Measurements from ENCODE around the gene ZFY. TPM values are rescaled to one million over a fixed set of nuclear protein-coding genes. Genes with fewer than 3 reads are reported as not detected.

Gene ZFY
- total RNA-seq, 1 donor from 2014 or later = 16.8 TPM

- peaks cover 51% of the 10 kb centered on the region for H3K79me2 ChIP-seq (ENCODE audit: insufficient read depth, low read length)
- Mint-ChIP-seq H3K4me3 (ENCODE audit: unreplicated experiment) (no peak overlapping the region), H3K27me3 (ENCODE audit: low read depth, unreplicated experiment) (no peaks in the 10 kb centered on the region), H3K4me1 (ENCODE audit: low read depth, unreplicated experiment) (peaks cover 1% of the 10 kb centered on the region), H3K9me3 (ENCODE audit: unreplicated experiment) (no peaks in the 10 kb centered on the region), H3K27ac (ENCODE audit: unreplicated experiment) (no peak overlapping the region), H3K36me3 (ENCODE audit: low read depth, unreplicated experiment) (no peaks in the 10 kb centered on the region)
- no peaks in the 10 kb centered on the region for H3K27me3 ChIP-seq (ENCODE audit: insufficient read depth, low read length)
- no peaks in the 10 kb centered on the region for H3K9me3 ChIP-seq (ENCODE audit: insufficient read depth, low read depth, low read length)
- DNase-seq (ENCODE audit: low read depth) = no peak
- peaks cover 9% of the 10 kb centered on the region for H3K36me3 ChIP-seq (ENCODE audit: insufficient read depth, low read length)
- H3K4me3 ChIP-seq (ENCODE audit: insufficient read depth, low read depth, low read length) = no peak overlapping the region
- no peak overlapping the region for H3K9ac ChIP-seq (ENCODE audit: low read length)
- no peak overlapping the region for H3K4me2 ChIP-seq (ENCODE audit: low read length)
- TF ChIP-seq CTCF (IDR thresholded peaks at IDR 0.05; ENCODE audit: insufficient read depth, low read depth, low read length) = no peak
- TF ChIP-seq EZH2 (IDR thresholded peaks at IDR 0.05; ENCODE audit: insufficient read depth, low read length) = no peak
- no peak overlapping the region for H3K27ac ChIP-seq (ENCODE audit: low read depth, low read length)
- no peaks in the 10 kb centered on the region for H3K4me1 ChIP-seq (ENCODE audit: insufficient read depth, low read length)
- H4K20me1 ChIP-seq (ENCODE audit: insufficient read depth, low read length) = peaks cover 13% of the 10 kb centered on the region
- no peak overlapping the region for H2AFZ ChIP-seq (ENCODE audit: low read depth, low read length)
- no peak for FAIRE-seq
These were observed 26.9 kb downstream of the ZFY start for GRCh38 chrY:2962061-2962460.

- H3K9me3 ChIP-seq (ENCODE audit: insufficient read depth, low read depth, low read length) = no peaks in the 10 kb centered on the region
- H3K4me1 ChIP-seq (ENCODE audit: insufficient read depth, low read length) = no peaks in the 10 kb centered on the region
- H2AFZ ChIP-seq (ENCODE audit: low read depth, low read length) = no peak overlapping the region
- Mint-ChIP-seq H3K4me3 (ENCODE audit: unreplicated experiment) (no peak overlapping the region), H3K9me3 (ENCODE audit: unreplicated experiment) (no peaks in the 10 kb centered on the region), H3K36me3 (ENCODE audit: low read depth, unreplicated experiment) (no peaks in the 10 kb centered on the region), H3K4me1 (ENCODE audit: low read depth, unreplicated experiment) (peaks cover 6% of the 10 kb centered on the region), H3K27ac (ENCODE audit: unreplicated experiment) (no peak overlapping the region), H3K27me3 (ENCODE audit: low read depth, unreplicated experiment) (no peaks in the 10 kb centered on the region)
- H3K4me3 ChIP-seq (ENCODE audit: insufficient read depth, low read depth, low read length) = no peak overlapping the region
- no peak for DNase-seq (ENCODE audit: low read depth)
- peaks cover 4% of the 10 kb centered on the region for H3K36me3 ChIP-seq (ENCODE audit: insufficient read depth, low read length)
- H3K79me2 ChIP-seq (ENCODE audit: insufficient read depth, low read length) = peaks cover 40% of the 10 kb centered on the region
- no peak overlapping the region for H3K9ac ChIP-seq (ENCODE audit: low read length)
- H3K27me3 ChIP-seq (ENCODE audit: insufficient read depth, low read length) = no peaks in the 10 kb centered on the region
- H4K20me1 ChIP-seq (ENCODE audit: insufficient read depth, low read length) = peaks cover 17% of the 10 kb centered on the region
- no peak for FAIRE-seq
- TF ChIP-seq EZH2 (IDR thresholded peaks at IDR 0.05; ENCODE audit: insufficient read depth, low read length) (no peak), CTCF (IDR thresholded peaks at IDR 0.05; ENCODE audit: insufficient read depth, low read depth, low read length) (no peak)
- no peak overlapping the region for H3K4me2 ChIP-seq (ENCODE audit: low read length)
- no peak overlapping the region for H3K27ac ChIP-seq (ENCODE audit: low read depth, low read length)
These were observed 29.6 kb downstream of the ZFY start for GRCh38 chrY:2964814-2965213.

- DNase-seq (ENCODE audit: low read depth) (no peak), FAIRE-seq (no peak)
- H3K9me3 Mint-ChIP-seq (ENCODE audit: unreplicated experiment) = no peaks in the 10 kb centered on the region
- no peak overlapping the region for H3K27ac ChIP-seq (ENCODE audit: low read depth, low read length)
- H3K27me3 Mint-ChIP-seq (ENCODE audit: low read depth, unreplicated experiment) = no peaks in the 10 kb centered on the region
- no peak overlapping the region for H3K4me2 ChIP-seq (ENCODE audit: low read length)
- H2AFZ ChIP-seq (ENCODE audit: low read depth, low read length) = no peak overlapping the region
- H3K4me1 Mint-ChIP-seq (ENCODE audit: low read depth, unreplicated experiment) = peaks cover 6% of the 10 kb centered on the region
- peaks cover 48% of the 10 kb centered on the region for H3K79me2 ChIP-seq (ENCODE audit: insufficient read depth, low read length)
- no peaks in the 10 kb centered on the region for H3K27me3 ChIP-seq (ENCODE audit: insufficient read depth, low read length)
- no peaks in the 10 kb centered on the region for H3K4me1 ChIP-seq (ENCODE audit: insufficient read depth, low read length)
- H3K27ac Mint-ChIP-seq (ENCODE audit: unreplicated experiment) = no peak overlapping the region
- peaks cover 24% of the 10 kb centered on the region for H4K20me1 ChIP-seq (ENCODE audit: insufficient read depth, low read length)
- peaks cover 4% of the 10 kb centered on the region for H3K36me3 ChIP-seq (ENCODE audit: insufficient read depth, low read length)
- TF ChIP-seq CTCF (IDR thresholded peaks at IDR 0.05; ENCODE audit: insufficient read depth, low read depth, low read length) (no peak), EZH2 (IDR thresholded peaks at IDR 0.05; ENCODE audit: insufficient read depth, low read length) (no peak)
- H3K4me3 ChIP-seq (ENCODE audit: insufficient read depth, low read depth, low read length) = no peak overlapping the region
- H3K4me3 Mint-ChIP-seq (ENCODE audit: unreplicated experiment) = no peak overlapping the region
- H3K9me3 ChIP-seq (ENCODE audit: insufficient read depth, low read depth, low read length) = no peaks in the 10 kb centered on the region
- H3K36me3 Mint-ChIP-seq (ENCODE audit: low read depth, unreplicated experiment) = no peaks in the 10 kb centered on the region
- H3K9ac ChIP-seq (ENCODE audit: low read length) = no peak overlapping the region
These were observed 30.4 kb downstream of the ZFY start for GRCh38 chrY:2965629-2966028.

All from astrocyte (in vitro differentiated cells and primary cell).